Kidney (tissue), 14 donors: ENCODE results near the gene FAM20A. TPM values are rescaled to one million over a fixed set of nuclear protein-coding genes. Genes with fewer than 3 reads are reported as not detected.

Experiments used
- DNase-seq, 5 donors: peaks; one replicate each; pipeline ENCODE4 v3.0.0-alpha.2; 2013 to 2020
- FAIRE-seq: peaks from 2 replicates; lab custom pipeline; 2012; peaks lifted over from hg19 to GRCh38; lab: Jason Lieb, UNC
- H3K27ac ChIP-seq, 2 donors: one replicate each; pipeline ENCODE4 v1.7.0; 2013; ENCODE audit warnings: low read depth in 2 of 2, low read length in 2 of 2, inconsistent platforms in 1 of 2
- H3K27me3 ChIP-seq: one replicate; pipeline ENCODE4 v1.7.1; 2013; ENCODE audit warnings: low read length, inconsistent platforms; ENCODE audit not compliant: control insufficient read depth, insufficient read depth
- H3K36me3 ChIP-seq, 3 donors: one replicate each; pipeline versions ENCODE4 v1.7.0 to v1.7.1; 2013; ENCODE audit warnings: low read length in 3 of 3, control low read depth in 1 of 3, inconsistent platforms in 1 of 3; ENCODE audit not compliant: insufficient read depth in 3 of 3, control insufficient read depth in 2 of 3
- H3K4me1 ChIP-seq, 3 donors: one replicate each; pipeline versions ENCODE4 v1.7.0 to v1.7.1; 2013; ENCODE audit warnings: low read length in 3 of 3, inconsistent platforms in 1 of 3, low read depth in 1 of 3; ENCODE audit not compliant: control insufficient read depth in 2 of 3, insufficient read depth in 2 of 3
- H3K4me3 ChIP-seq, 3 donors: one replicate each; pipeline versions ENCODE4 v1.7.0 to v1.8.1; 2013; ENCODE audit warnings: low read length in 3 of 3, control low read depth in 1 of 3, inconsistent platforms in 1 of 3
- H3K9ac ChIP-seq, 3 donors: one replicate each; pipeline versions ENCODE4 v1.7.0 to v1.7.1; 2013; ENCODE audit warnings: low read length in 3 of 3, control low read depth in 1 of 3, inconsistent platforms in 1 of 3
- H3K9me3 ChIP-seq, 3 donors: one replicate each; pipeline versions ENCODE4 v1.7.0 to v1.7.1; 2013; ENCODE audit warnings: low read length in 3 of 3, control low read depth in 1 of 3, inconsistent platforms in 1 of 3; ENCODE audit not compliant: control insufficient read depth in 2 of 3, insufficient read depth in 1 of 3
- intact Hi-C: fragments of 100-400 bp; cut with DNase I; formaldehyde crosslinking; loops from one replicate; pipeline ENCODE4 v1.11.1; 2022
- polyA plus RNA-seq: library from polyadenylated mRNA; stranded (reverse); fragments of 350-450 nt; fragmentation: Illumina TruSeq; extraction: RNeasy Lipid Tissue Mini Kit (QIAGEN cat#74804); gene quantifications from one replicate; pipeline ENCODE4 v1.2.3, GENCODE V29; 2014; ENCODE audit warnings: low read depth, low replicate concordance; ENCODE audit not compliant: insufficient read depth
- total RNA-seq: library from RNA; stranded (reverse); fragmentation: NEBNext Ultra II Directional; extraction: Animal tissue kit (Norgen Biotek cat#: 25700); gene quantifications from one replicate; pipeline ENCODE4 v1.2.1, GENCODE V29; 2021
- TF ChIP-seq, protein P1 (sequence below): IDR thresholded peaks from 3 replicates; pipeline ENCODE4 v1.5.1; 2012; ENCODE audit warnings: mild to moderate bottlenecking, moderate library complexity, borderline replicate concordance; ENCODE audit not compliant: insufficient read depth; ENCODE audit errors: extremely low read depth
- donor health status: control.
- donor health status: control.
- donor health status: control.
- donor health status: control.
- donor health status: control.
- donor health status: DM: yes; HTN: yes; CAD: no.
- donor health status: Normal renal cell carcinoma (clear cell type).

Gene FAM20A
- total and polyA plus RNA-seq, 2 donors from 2014 or later: 65.8 to 77.7 TPM

DNA sequence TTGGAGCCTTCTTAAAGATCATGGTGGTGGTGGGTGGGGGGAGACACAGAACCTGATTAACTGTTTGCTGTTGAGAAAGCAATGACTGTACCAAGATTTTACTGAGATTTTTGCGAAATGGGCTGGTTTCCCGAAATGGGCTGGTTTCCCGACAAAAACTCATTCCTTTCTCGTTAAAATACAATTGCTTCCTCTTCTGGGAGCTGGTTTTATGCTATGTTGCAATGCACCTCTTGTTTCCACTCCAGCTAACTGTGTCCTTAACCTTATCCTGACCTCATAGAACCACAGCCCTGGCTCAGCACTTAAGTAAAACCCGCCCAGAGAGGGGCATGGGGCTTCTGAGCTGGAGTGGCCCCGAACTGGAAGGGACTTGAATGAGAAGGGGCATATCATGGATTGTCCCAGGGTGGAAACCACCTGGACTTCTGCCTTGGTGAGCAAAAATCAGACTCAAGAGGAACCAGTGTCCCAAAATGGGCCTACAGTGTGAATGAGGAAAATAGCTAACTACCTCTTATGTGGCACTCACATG is 20.9 kb downstream of the FAM20A start:
- FAIRE-seq (no peak), DNase-seq (peak in 1 of 5 donors; percentile 34)
- intact Hi-C loops: no loop called here
- Histone ChIP-seq H3K4me1 (peaks cover 0 to 6% (median 0%) of the 10 kb centered on the region in 3 donors), H3K27me3 (no peaks in the 10 kb centered on the region), H3K36me3 (no peaks in the 10 kb centered on the region), H3K9me3 (no peaks in the 10 kb centered on the region), H3K9ac (no peak overlapping the region), H3K27ac (peak overlapping the region in 1 of 2 donors; percentile 60), H3K4me3 (no peak overlapping the region)
- TF ChIP-seq, protein P1, sequence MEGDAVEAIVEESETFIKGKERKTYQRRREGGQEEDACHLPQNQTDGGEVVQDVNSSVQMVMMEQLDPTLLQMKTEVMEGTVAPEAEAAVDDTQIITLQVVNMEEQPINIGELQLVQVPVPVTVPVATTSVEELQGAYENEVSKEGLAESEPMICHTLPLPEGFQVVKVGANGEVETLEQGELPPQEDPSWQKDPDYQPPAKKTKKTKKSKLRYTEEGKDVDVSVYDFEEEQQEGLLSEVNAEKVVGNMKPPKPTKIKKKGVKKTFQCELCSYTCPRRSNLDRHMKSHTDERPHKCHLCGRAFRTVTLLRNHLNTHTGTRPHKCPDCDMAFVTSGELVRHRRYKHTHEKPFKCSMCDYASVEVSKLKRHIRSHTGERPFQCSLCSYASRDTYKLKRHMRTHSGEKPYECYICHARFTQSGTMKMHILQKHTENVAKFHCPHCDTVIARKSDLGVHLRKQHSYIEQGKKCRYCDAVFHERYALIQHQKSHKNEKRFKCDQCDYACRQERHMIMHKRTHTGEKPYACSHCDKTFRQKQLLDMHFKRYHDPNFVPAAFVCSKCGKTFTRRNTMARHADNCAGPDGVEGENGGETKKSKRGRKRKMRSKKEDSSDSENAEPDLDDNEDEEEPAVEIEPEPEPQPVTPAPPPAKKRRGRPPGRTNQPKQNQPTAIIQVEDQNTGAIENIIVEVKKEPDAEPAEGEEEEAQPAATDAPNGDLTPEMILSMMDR: no peak

DNA sequence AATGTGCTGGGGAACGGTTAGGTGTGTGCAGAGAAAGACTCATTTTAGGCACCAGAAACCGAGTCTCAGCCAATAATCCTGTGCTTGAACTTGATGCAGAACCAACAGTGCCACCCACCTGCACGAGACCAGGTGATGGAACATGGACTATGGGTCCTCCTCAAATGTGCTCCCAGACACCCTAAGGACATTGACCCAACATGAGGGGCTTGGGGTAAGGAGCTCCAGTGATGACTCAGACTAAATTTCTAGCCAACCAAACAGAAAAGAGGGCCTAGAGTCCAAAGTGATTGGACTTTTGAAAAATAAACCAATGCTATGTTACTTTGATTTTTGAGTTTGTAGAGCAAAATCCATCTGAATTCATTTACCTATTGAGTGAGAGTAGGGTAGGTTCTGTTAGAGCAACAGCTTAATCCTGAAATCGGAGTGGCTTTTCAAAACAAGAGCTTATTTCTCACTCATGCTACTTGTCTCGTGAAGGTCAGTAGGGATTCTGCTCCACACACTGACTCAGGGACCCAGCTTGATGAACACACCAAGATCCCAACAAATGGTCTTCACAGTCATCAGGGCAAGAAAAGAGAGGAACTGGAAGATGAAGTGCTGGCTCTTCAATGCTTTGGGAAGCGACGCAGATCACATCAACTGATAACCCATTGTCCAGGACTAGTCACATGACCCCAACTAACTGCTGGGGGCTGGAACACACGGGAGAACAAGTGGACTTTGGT is 21.8 kb downstream of the FAM20A start:
- Histone ChIP-seq H3K27ac (peak overlapping the region in 1 of 2 donors; percentile 2), H3K9me3 (no peaks in the 10 kb centered on the region), H3K36me3 (no peaks in the 10 kb centered on the region), H3K4me3 (no peak overlapping the region), H3K9ac (no peak overlapping the region), H3K27me3 (no peaks in the 10 kb centered on the region), H3K4me1 (peaks cover 0 to 6% (median 0%) of the 10 kb centered on the region in 3 donors)
- TF ChIP-seq, protein P1: no peak
- FAIRE-seq (no peak), DNase-seq (no peak)
- intact Hi-C loops: no loop called here

DNA sequence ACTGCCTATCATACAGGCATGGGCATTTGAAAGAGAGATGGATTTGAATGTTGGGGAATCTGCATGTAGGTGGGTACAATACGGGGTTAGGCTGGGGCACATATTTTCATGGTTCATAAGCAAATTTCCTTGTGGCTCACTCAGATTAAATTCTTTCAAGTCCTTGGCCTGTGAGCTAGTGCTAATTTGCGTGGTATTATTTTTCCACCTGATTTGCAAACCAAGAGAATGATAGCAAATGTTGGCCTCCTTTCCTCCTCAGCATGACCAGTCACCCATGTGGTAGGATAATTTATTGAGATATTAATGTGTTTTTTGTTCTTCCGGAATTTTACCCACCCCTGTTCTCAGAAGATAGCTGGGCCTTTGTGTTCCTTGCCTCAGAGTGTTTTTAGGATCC is 22.9 kb downstream of the FAM20A start:
- no peak for DNase-seq
- TF ChIP-seq, protein P1: no peak
- intact Hi-C loops: no loop called here
- FAIRE-seq: no peak
- Histone ChIP-seq H3K9ac (no peak overlapping the region), H3K36me3 (no peaks in the 10 kb centered on the region), H3K4me3 (no peak overlapping the region), H3K9me3 (no peaks in the 10 kb centered on the region), H3K4me1 (peaks cover 0 to 6% (median 0%) of the 10 kb centered on the region in 3 donors), H3K27me3 (no peaks in the 10 kb centered on the region), H3K27ac (peak overlapping the region in 1 of 2 donors; percentile 20)
